Astrocyte of the cerebellum (primary cell): ENCODE measurements around the gene ZNF732.
"Not testable (repeated sequence)": the region's sequence is repeated elsewhere in the genome, so short reads cannot be mapped to it uniquely, and the experiment has no call there.

Experiments used
- DNase-seq: peaks from one replicate; pipeline ENCODE4 v3.0.0-alpha.2; 2011; ENCODE audit warnings: low read depth
- H3K4me3 ChIP-seq: 2 replicates; pipeline ENCODE4 v1.5.1; 2011; ENCODE audit warnings: mild to moderate bottlenecking, low read depth, low read length, moderate library complexity
- in situ Hi-C: cut with HindIII; loops from 2 replicates; pipeline ENCODE4 v1.10.0; 2017; ENCODE audit warnings: low sequenced_read_pairs
- TF ChIP-seq, protein P1 (sequence below): IDR thresholded peaks from 2 replicates; pipeline ENCODE4 v1.5.1; 2012; ENCODE audit warnings: low read length, low read depth, moderate library complexity, mild to moderate bottlenecking; ENCODE audit errors: missing control alignments

ZNF732 gene

GRCh38 chr4:302381-302780, 2.9 kb downstream of the ZNF732 start:
- no peak overlapping the region for H3K4me3 ChIP-seq
- TF ChIP-seq, protein P1, sequence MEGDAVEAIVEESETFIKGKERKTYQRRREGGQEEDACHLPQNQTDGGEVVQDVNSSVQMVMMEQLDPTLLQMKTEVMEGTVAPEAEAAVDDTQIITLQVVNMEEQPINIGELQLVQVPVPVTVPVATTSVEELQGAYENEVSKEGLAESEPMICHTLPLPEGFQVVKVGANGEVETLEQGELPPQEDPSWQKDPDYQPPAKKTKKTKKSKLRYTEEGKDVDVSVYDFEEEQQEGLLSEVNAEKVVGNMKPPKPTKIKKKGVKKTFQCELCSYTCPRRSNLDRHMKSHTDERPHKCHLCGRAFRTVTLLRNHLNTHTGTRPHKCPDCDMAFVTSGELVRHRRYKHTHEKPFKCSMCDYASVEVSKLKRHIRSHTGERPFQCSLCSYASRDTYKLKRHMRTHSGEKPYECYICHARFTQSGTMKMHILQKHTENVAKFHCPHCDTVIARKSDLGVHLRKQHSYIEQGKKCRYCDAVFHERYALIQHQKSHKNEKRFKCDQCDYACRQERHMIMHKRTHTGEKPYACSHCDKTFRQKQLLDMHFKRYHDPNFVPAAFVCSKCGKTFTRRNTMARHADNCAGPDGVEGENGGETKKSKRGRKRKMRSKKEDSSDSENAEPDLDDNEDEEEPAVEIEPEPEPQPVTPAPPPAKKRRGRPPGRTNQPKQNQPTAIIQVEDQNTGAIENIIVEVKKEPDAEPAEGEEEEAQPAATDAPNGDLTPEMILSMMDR, result no peak
- in situ Hi-C loops, result no loop called here
- no peak for DNase-seq

- H3K4me3 ChIP-seq, result no peak overlapping the region
- in situ Hi-C loops, result no loop called here
- TF ChIP-seq, protein P1, result no peak
- no peak for DNase-seq
Observed at GRCh38 chr4:294732-295131, 10.5 kb downstream of the ZNF732 start.

DNA sequence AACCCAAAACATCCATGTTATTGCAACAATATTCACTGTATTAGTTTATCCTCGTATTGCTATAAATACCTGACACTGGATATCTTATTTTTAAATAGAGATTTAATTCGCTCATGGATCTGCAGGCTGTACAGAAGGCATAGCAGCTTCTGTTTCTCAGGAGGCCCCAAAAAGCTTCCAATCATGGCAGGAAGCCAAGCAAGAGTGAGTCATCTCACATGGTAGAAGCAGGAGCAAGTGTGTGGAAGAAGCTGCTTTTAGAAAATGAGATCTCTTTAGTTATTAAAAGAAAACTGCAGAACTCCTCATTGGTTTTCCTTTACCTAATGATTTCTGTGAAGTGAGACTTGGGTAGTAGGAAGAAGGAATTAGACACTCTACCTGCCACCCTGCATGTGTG, 16.4 kb downstream of the ZNF732 start:
- TF ChIP-seq, protein P1, result no peak
- H3K4me3 ChIP-seq, result no peak overlapping the region
- no peak for DNase-seq
- in situ Hi-C loops, result no loop called here

DNA sequence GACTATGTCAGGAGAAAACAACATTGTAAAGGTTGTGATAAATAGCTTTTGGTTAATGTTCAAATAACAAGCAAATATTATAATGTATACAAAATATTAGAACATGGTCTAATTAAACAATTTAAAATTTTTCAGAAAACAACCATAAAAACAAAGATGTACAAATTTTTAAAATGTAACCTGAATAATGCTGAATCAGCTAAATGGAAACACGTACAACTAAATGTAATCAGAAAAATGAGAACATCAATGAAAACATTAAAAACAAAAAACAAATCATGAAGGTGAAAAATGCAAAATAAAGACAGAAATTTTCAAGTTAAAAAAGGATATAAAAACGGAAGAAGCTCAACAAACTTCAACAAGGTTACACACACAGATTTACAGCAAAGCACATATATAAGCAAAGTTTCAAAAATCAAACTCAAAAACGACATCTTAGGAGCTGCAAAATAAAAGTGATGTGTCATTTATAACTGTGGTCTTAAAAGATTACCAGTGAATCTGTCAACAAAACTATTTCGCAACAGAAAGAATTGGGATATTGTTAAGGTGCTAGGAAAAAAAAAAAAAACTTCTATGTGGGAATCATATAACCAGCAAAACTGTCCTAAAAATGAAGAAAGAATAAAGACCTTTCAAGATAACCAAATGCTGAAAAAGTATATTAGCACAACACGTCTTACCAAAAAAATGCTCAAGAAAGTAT, 31.8 kb downstream of the ZNF732 start:
- DNase-seq, result no peak
- TF ChIP-seq, protein P1, result no peak
- in situ Hi-C loops, result no loop called here
- H3K4me3 ChIP-seq, result no peak overlapping the region

GRCh38 chr4:271492-272103, 33.7 kb downstream of the ZNF732 start:
- TF ChIP-seq, protein P1, result no peak
- in situ Hi-C loops, result no loop called here
- DNase-seq, result no peak
- no peak overlapping the region for H3K4me3 ChIP-seq

- DNase-seq, H3K4me3 ChIP-seq, in situ Hi-C loops: not testable (repeated sequence)
Observed at GRCh38 chr4:259240-259639, 46.0 kb downstream of the ZNF732 start.

GRCh38 chr4:256492-256891, 48.8 kb downstream of the ZNF732 start:
- no peak for DNase-seq
- in situ Hi-C loops, result no loop called here
- H3K4me3 ChIP-seq, result no peak overlapping the region
- TF ChIP-seq, protein P1, result no peak
